Measurements from ENCODE around the gene PTOV1. TPM values are rescaled to one million over a fixed set of nuclear protein-coding genes. Genes with fewer than 3 reads are reported as not detected.

Gene PTOV1
- total RNA-seq, 1 donor from 2014 or later: 137 TPM

DNA sequence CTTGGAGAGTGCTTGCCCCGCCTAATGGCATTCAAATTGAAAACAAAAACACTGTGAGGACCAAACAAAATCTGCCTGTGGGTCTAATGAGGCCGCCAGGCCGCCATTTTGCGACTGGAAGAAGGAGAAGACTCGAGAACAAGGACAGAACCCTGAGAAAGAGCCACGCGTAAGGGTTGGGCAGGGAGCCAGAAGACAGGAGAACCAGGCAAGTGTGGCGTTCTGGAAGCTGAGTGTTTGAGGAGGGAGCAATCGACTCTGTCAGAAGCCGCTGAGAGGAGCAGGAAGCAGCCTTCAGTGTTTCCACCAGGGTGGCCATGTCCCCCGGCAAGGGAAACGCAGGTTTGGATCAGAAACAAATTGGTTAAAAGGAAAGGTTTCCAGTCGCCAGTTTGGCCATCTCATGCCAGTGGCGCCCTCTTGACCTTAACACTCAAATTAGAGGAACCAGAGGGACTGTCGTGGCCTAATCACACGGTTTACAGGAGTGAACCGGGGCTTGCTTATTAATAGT lies 10.2 kb upstream of the PTOV1 start:
- no peak for DNase-seq (ENCODE audit: extremely low read depth, low read depth, low spot score)

DNA sequence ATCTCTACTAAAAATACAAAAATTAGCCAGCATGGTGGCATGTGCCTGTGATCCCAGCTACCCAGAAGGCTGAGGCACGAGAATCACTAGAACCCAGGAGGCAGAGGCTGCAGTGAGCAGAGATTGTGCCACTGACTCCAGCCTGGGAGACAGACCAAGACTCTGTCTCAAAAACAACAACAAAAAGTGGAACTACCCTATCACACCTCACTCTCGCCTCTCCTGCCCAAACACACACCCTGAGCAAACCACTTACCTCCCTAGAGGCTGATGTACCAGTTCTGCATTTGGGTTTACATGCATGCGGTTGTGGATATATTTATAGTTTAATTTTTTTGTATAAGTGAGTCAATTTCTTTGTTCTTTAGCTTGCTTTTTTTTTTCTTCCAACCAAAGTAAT lies 7.7 kb upstream of the PTOV1 start:
- DNase-seq (ENCODE audit: extremely low read depth, low read depth, low spot score): no peak

DNA sequence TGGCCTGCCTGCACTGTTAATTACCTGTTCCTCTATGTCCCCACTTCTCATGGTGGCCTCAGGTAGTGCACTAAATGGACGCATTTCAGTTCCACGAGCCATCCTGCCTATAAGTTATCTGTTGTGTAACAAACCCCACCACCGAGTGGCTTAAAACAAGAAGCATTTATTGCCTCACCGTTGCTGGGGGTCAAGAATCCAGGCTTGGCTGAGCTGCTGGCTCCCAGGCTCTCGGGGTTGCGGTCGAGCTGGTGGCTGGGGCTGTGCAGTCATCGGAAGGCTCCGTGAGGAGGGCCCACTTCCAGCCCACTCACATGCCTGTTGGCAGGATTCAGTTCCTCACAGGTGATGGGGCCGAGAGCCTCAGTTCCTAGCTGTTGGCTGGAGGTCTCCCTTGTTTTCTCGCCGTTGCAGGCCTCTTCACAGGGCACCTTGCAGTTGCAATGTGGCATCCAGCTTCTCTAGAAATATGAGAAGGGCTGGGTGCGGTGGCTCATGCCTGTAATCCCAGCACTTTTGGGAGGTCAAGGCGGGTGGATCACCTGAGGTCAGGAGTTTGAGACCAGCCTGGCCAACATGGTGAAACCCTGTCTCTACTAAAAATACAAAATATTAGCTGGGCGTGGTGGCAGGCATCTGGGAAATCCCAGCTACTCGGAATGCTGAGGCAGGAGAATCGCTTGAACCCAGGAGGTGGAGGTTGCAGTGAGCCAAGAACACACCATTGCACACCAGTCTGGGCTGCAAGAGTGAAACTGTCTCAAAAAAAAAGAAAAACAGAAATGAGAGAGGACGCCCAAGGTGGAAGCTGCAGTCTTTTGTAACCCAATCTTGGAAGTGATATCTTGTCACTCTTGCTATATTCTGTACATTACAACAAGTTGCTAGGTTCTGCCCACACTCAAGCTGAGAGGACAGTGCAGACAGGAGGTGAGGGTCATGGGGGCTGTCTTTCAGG lies 6.5 kb upstream of the PTOV1 start:
- no peak for DNase-seq (ENCODE audit: extremely low read depth, low read depth, low spot score)

DNA sequence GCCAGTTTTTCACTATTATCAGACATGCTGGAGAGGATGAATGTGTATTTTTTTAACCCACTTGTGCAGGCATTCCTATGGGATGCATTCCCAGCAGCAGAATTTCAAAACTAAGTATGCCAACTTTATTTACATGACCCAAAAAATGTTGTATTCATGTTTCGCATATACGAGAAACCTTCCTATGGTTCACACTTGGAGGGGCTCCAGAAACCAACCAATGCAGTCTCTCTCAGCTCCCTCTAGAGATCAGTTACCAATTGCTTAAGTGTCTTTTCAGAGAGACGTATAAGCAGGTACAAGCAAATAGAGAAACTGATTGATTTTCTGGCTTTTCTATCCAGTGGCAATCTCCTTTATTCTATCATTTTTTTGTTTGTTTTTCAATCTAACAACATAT lies 5.5 kb upstream of the PTOV1 start:
- DNase-seq (ENCODE audit: extremely low read depth, low read depth, low spot score): no peak

DNA sequence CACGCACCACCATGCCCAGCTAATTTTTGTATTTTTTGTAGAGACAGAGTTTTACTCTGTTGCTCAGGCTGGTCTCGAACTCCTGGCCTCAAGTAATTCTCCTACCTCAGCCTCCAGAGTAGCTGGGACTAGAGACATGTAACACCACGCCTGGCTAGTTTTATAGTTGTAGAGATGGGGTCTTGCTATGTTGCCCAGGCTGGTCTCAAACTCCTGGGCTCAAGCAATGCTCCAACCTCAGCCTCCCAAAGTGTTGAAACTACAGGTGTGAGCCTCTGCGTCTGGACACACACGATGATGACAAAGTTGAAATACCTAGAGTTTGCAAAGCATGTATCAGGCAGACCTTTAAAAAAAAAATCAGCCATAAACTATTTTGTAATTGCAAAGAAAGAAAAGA lies 4.6 kb upstream of the PTOV1 start:
- no peak for DNase-seq (ENCODE audit: extremely low read depth, low read depth, low spot score)

DNA sequence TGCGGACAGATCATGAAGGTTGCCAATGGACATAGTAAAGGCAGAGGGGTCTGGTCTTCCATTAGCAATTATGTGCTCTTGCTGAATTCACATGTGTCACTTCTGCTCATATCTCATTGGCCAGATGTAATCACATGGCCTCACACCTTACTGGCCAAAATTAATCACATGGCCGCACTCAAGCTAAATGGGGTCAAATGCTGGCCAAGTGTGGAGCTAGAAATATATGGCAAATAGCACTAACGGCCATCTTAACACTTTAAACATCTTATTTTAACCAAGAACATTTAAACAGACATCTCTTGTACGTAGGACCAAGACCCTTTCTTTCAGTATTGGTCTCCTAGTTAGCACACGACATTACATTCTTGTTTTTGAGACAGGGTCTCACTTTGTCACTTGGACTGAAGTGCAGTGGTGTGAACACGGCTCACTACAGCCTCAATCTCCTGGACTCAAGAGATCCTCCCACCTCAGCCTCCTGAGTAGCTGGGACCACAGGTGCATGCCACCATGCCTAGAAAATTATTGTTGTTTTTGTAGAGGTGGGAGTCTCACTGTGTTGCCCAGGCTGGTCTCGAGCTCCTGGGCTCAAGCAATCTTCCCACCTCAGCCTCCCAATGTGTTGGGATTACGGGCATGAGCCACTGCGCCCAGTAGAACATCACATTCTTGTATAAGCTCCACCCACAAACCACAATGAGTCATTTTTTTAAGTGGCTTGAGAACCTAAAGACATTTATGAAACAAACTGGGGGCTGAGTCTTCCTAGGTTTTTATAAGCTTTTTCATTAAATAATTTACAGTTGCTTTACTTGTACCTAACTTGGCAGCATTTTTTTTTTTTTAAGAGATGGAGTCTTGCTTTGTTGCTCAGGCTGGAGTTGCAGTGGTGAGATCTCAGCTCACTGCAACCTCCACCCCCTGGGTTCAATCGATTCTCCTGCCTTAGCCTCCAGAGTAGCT lies 2.9 kb upstream of the PTOV1 start:
- no peak for DNase-seq (ENCODE audit: extremely low read depth, low read depth, low spot score)

DNA sequence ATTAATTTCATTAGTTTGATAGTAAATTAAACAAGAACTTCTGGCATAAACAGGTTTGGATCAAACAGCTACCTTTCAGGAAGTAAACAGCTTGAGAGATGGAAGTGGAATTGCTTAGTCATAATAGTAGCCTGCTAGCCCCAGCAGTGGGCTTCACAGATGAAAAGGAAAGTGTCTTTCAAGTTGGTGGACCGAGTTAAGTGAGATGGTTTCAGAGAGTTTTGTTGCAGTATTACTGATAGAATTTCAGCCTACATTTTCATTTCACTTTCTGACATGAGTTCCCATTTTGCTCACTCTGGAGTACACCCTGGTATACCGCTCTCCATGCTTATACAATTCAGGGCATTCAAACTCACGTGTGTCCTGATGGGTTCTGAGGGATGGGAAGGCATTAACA lies 2.0 kb upstream of the PTOV1 start:
- no peak for DNase-seq (ENCODE audit: extremely low read depth, low read depth, low spot score)

DNA sequence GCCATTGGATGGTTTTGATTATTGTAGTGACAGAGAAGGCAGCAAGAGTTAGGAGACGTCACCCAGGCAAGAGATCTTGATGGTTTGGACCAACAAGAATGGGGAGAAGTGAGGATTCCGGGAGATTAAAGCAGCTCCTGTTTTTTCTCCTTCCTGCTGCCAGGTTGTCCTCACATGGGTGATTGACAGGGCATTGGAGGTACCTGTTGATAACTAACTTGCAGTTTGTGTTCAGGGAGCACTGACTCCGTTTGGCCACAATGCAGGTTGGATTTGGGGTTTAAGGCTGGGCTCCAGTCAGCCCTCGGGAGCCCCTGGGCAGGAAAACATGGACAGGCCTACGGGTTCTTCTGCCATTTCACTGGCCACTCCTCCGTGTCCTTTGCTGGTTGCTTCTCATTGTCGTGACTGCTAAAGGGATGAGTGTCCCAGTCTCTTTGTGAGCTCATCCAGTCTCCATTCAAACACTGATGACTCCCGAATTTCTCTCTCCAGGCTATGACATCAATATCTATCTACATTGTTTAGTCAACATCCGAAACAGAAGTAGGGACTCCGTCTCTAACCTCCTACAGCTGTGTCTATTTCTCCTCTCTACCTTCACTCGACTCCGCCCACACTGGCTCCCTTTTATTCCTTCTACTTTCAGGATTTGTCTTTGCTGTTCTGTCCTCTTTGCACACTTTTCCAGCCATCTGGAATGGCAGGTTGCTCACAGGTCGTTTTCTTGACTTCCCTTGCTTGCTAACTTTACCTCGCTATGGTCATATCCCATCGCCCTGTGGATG lies 1.3 kb upstream of the PTOV1 start:
- DNase-seq (ENCODE audit: extremely low read depth, low read depth, low spot score): no peak

DNA sequence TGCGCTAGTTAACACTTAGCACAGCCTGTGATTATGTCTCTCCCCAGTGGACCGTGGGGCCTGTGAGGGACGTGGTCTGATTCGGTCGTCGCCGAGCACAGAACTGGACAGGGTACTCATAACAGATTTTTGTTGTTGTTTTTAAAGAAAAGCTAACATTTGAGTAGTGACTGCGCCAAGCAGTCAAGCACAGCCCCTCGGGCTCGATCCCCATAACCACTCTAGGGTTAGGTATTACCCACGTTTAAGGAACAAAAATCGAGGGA lies 805 bp upstream of the PTOV1 start:
- no peak for DNase-seq (ENCODE audit: extremely low read depth, low read depth, low spot score)

DNA sequence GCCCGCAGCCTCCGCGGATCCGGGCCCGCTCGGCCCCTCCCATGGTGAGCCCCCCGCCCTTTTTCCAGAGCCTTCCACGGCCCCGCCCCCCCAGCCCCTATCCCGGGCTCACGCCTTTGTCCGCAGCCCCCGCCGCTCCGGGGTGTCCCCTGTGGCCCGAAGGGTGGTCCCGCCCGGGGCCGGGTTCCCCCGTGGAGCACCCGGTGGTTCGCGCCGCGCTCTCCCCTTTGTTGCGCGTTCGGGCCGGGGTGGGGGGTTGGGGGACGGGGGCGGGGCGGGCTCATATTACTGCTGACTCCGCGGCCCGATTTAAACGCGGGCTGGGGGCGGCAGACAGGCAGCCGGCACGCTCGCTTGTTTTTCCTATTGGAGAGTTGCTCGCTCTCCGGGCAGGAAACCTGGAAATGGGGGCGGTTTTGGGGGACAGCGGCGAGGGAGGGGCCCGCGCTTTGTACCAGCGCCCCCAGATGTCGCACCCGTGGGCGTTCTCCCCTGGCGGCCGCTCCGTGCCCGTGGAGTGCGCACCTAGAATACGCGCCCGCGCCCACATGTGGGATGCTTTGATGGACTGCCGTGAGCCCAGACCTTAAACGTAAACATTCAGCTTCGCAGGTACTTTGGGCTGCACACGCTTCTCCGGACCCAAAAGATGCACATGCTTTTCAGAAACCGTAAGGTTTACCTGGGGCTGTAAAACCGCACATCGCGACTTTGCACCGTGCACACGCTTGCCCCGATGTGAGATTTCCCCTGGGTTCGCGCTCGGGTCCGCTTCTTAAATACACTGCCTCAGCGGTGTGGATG lies 699 bp downstream of the PTOV1 start:
- DNase-seq (ENCODE audit: extremely low read depth, low read depth, low spot score): no peak

DNA sequence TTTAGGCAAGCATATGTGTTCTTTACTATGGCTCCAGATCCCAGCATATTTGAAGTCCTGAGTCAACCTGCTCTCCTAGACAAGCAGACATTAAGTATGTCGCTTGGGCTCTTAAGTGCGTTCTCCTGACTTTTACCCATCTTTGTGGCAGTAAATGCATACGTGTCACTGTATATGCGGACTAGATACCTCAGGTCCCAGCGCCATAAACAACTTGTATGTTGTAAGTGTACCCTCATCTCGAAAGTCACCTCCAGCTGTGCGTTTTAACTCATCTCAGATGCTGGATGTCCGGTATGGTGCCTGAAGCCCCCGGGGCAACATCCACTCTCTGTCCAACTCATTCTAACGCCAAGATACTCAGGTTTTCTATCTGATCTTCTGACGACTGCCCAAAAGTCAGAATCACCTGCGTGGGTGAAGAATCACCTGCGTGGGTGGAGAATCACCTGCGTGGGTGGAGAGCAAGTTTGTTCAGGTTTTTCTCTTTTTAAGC lies 1.7 kb downstream of the PTOV1 start:
- DNase-seq (ENCODE audit: extremely low read depth, low read depth, low spot score): no peak

DNA sequence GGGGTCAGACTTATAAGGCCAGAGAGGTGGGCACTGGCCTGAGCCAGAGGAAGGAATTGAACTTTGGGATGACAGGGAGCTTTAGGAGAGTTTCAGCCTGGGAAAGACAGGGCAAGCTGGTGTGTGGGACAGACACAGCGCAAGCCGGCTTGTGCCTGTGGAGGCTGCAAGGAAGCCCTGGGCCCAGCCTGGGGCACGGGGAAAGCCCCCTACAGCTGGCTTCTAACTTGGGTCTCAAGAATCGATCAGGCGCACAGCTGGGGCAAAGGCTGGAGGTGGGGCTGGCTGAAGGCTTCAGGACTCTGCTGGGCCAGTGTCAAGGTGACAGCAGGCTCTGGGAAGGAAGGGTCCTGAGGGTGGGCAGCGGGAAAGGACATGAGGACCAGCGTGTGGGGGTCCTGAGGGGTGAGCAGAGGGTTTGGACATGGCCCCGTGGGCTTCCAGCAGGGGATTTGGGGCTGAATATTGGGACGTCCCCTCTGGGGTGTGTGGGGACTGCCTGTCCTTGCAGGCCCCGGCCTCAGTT lies 3.0 kb downstream of the PTOV1 start:
- no peak for DNase-seq (ENCODE audit: extremely low read depth, low read depth, low spot score)

DNA sequence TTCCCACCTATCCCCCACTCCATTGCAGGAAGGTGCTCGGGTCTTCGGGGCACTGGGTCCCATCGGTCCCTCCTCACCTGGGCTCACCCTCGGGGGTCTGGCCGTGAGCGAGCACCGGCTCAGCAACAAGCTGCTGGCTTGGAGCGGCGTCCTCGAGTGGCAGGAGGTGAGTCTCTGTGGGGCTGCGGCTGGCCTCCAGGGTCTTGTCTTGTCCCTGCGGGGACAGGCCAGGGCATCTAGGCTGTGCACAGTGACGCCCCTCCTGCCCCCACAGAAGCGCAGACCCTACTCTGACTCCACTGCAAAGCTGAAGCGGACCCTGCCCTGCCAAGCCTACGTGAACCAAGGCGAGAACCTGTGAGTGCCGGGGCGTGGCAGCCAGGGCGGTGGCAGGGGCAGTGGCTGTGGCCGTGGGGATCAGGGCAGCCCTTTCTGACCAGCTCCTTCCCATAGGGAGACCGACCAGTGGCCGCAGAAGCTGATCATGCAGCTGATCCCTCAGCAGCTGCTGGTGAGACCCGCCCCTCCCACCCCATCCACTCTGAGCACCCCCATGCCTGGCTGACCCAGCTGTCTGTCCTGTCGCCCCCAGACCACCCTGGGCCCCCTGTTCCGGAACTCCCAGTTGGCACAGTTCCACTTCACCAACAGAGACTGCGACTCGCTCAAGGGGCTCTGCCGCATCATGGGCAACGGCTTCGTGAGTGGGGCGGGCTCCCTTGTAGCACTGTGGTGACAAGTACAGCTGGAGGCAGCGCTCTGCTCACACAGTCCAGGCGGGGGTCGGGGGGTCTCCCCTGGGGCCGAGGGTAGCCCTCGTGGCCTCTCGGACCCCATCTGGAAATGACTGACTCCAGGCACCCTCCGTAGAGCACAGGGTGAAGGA lies 3.7 kb downstream of the PTOV1 start:
- no peak for DNase-seq (ENCODE audit: extremely low read depth, low read depth, low spot score)

DNA sequence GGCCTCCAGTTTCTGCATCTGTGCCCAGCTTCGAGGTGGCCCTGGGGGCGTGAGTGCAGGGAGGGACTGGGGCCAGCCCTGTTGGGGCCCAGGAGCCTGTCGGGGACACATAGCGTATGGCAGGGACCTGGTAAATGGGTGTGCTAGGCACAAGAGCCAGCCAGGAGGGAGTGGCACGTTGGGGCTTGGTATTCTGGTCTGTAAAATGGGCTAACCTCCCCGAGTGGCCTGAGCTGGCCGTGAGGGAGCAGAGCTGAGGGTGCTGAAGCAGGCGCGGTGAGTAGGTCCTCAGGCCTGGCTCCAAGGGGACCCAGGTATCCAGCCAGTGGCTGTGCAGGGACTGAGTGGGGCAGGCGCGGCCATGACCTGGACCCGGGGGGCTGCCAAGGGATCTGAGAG lies 4.3 kb downstream of the PTOV1 start:
- DNase-seq (ENCODE audit: extremely low read depth, low read depth, low spot score): no peak

DNA sequence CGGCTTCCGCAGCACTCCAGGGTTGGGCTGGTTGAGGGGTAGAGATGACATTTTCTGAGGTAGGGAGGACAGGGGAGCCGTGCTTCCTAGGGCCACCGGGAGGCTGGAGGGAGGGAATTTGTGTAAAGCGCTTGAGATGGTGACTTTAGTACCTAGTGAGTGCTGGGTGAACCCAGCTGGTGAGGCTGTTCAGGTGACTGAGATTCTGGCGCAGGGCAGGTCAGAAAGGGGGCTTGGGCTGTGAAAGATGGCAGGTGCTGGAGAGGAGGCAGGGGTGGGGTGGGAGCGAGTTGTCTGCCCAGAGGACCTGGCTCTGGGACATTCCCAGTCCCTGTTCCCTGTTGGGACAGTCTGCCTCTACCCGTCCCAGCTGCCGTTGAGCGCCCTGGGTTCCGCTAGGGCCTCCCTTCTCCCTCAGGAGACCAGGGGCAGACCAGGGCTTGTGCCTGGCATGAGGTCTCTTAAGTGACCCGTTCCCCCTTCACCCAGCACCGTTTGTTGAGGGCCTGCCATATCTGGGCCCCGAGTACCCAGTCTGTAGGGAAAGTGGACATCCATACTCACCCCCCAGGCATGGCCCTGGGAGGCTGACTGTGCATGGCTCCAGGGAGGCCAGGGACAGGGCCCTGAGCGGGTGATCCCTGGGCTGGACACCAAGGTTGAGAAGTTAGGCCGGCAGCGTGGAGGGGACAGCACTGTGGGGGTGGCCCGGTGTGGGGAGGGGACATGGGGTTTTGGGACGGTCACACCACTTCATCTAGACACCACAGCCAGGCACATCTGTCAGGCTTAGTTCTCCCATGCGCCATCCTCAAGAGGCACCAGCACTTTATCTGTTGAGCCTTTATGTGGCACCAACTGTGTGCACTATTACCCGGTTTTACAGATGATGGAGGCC lies 5.0 kb downstream of the PTOV1 start:
- DNase-seq (ENCODE audit: extremely low read depth, low read depth, low spot score): no peak

DNA sequence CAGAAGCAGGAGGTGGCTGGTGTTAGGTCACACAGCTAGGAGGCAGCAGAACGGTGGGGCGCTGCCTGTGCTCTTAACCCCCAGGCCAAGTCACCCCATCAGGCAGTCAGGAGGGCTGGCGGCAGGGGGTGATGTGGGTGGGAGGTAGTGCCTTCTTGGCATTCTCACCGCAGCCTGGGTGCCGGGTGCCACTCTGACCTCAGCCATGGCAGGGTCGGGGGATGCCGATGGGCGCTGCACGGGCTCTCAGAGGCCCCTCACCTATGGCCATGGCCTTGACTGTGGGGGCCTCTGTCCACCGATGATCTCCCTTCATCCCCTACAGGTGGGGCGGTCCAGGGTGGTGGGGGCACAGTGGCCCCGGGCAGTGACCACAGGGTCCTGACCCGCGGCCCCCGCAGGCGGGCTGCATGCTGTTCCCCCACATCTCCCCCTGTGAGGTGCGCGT lies 5.6 kb downstream of the PTOV1 start:
- DNase-seq (ENCODE audit: extremely low read depth, low read depth, low spot score): no peak

DNA sequence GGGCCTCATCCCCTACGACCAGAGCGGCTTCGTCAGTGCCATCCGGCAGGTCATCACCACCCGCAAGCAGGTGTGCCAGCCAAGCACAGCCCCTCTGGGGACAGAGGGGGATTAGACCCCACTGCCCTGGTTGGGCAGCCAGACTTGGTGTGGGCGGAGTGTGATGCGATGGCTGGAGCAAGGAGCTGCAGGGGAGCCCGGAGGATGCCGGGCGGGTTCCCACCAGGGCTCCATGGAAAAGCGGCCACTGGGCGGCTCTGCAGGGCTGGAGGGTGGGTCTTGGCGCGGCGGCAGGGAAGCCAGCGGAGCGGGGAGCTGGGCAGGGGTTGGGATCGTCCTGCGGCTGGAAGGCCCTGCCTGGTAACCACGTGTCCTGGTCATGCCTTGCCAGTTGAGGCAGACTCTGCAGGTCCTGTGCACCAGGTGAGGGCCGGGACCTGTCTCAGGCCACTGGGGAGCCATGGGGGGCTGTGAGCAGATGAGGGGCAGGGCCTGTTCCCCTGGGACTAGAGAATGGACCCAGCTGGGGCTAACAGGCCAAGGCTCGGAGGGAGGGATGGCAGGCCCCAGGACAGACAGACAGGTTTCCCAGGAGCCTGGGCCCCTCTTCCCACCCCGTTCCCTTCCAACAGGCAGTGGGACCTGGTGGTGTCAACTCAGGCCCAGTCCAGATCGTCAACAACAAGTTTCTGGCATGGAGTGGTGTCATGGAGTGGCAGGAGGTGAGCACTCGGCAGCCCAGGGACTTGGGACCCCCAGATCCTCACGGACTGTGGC lies 6.3 kb downstream of the PTOV1 start:
- no peak for DNase-seq (ENCODE audit: extremely low read depth, low read depth, low spot score)

Measured in glomerular endothelial cell (primary cell).